IMR-90 (cell line): ENCODE measurements around the gene PSMG4. TPM values are rescaled to one million over a fixed set of nuclear protein-coding genes. Genes with fewer than 3 reads are reported as not detected.

Experiments
- ATAC-seq: fragments of 200-7000 bp; cut with Tn5 transposase; 2 replicates; pipeline ENCODE4 v1.9.1; 2020; ENCODE audit warnings: low read depth, mild to moderate bottlenecking, moderate library complexity
- BruUV-seq: library from RNA; stranded (reverse); fragments of 400-500 nt; replicated peaks from 2 replicates; lab custom pipeline; 2021; lab: Mats Ljungman, UMichigan
- CTCF ChIA-PET: fragments of 300-600 bp; formaldehyde crosslinking; extraction: SDS; loops from one replicate; lab custom pipeline; 2021; ENCODE audit warnings: antibody characterized with exemption; lab: Yijun Ruan, JAX
- POLR2A ChIA-PET: fragments of 300-600 bp; sonication (Branson Sonifier 250); formaldehyde crosslinking; loops from one replicate; lab custom pipeline; 2022; ENCODE audit warnings: antibody characterized with exemption; ENCODE audit not compliant: unreplicated experiment; lab: Charles Lee
- DNase-seq: peaks from one replicate; pipeline ENCODE4 v3.0.0; 2013
- H2AFZ ChIP-seq: replicated peaks from 2 replicates; pipeline ENCODE3; 2013; ENCODE audit warnings: low read length, mild to moderate bottlenecking; ENCODE audit not compliant: poor library complexity
- H2AK5ac ChIP-seq: 2 replicates; pipeline ENCODE4 v1.6.1; 2013; ENCODE audit warnings: low read depth, low read length, inconsistent platforms
- H2AK9ac ChIP-seq: replicated peaks from 2 replicates; pipeline ENCODE3; 2013; ENCODE audit warnings: mild to moderate bottlenecking, low read depth, low read length, moderate library complexity; ENCODE audit not compliant: poor library complexity
- H2BK120ac ChIP-seq: 2 replicates; pipeline ENCODE4 v1.6.1; 2013; ENCODE audit warnings: low read depth, low read length, inconsistent platforms
- H2BK15ac ChIP-seq: 3 replicates; pipeline ENCODE4 v1.6.1; 2013; ENCODE audit warnings: low read depth, low read length, inconsistent platforms
- H2BK20ac ChIP-seq: 2 replicates; pipeline ENCODE4 v1.6.1; 2013; ENCODE audit warnings: low read depth, mild to moderate bottlenecking, inconsistent platforms, low read length, moderate library complexity
- H2BK5ac ChIP-seq: 2 replicates; pipeline ENCODE4 v1.6.1; 2013; ENCODE audit warnings: mild to moderate bottlenecking, low read depth, low read length, inconsistent platforms; ENCODE audit not compliant: poor library complexity, severe bottlenecking
- H3K14ac ChIP-seq: replicated peaks from 2 replicates; pipeline ENCODE4 v1.6.1; 2013; ENCODE audit warnings: low read depth, low read length, inconsistent platforms
- H3K18ac ChIP-seq: 2 replicates; pipeline ENCODE4 v1.6.1; 2013; ENCODE audit warnings: low read depth, low read length, control low read depth
- H3K23ac ChIP-seq: 2 replicates; pipeline ENCODE4 v1.6.1; 2013; ENCODE audit warnings: low read depth, low read length, inconsistent platforms
- H3K27ac ChIP-seq: 2 replicates; pipeline ENCODE4 v1.5.1; 2013; ENCODE audit warnings: mild to moderate bottlenecking, control low read depth, low read length; ENCODE audit not compliant: insufficient read depth
- H3K27me3 ChIP-seq: 2 replicates; pipeline ENCODE4 v1.6.1; 2013; ENCODE audit warnings: low read length; ENCODE audit not compliant: control insufficient read depth, insufficient read depth
- H3K36me3 ChIP-seq: 2 replicates; pipeline ENCODE4 v1.6.1; 2013; ENCODE audit warnings: low read length, mixed read lengths; ENCODE audit not compliant: control insufficient read depth, insufficient read depth
- H3K4ac ChIP-seq: 2 replicates; pipeline ENCODE4 v1.6.1; 2013; ENCODE audit warnings: low read depth, low read length, inconsistent platforms
- H3K4me1 ChIP-seq: 2 replicates; pipeline ENCODE4 v1.6.1; 2013; ENCODE audit warnings: low read length, mixed read lengths; ENCODE audit not compliant: control insufficient read depth, insufficient read depth
- H3K4me2 ChIP-seq: 2 replicates; pipeline ENCODE4 v1.6.1; 2013; ENCODE audit warnings: low read depth, mild to moderate bottlenecking, control low read depth, low read length, moderate library complexity
- H3K4me3 ChIP-seq: 2 replicates; pipeline ENCODE4 v1.5.1; 2013; ENCODE audit warnings: low read depth, mild to moderate bottlenecking, control low read depth, low read length, moderate library complexity; ENCODE audit not compliant: insufficient read depth
- H3K56ac ChIP-seq: 2 replicates; pipeline ENCODE4 v1.6.1; 2013; ENCODE audit warnings: low read length, inconsistent platforms; ENCODE audit not compliant: insufficient read depth; ENCODE audit errors: extremely low read depth
- H3K79me1 ChIP-seq, 2 experiments: 2 replicates each; pipeline ENCODE4 v1.6.1; 2013; ENCODE audit warnings: low read length in 2 of 2, inconsistent platforms in 1 of 2, low read depth in 1 of 2
- H3K9ac ChIP-seq: 2 replicates; pipeline ENCODE4 v1.6.1; 2013; ENCODE audit warnings: low read depth, low read length, control low read depth
- H3K9me1 ChIP-seq: 2 replicates; pipeline ENCODE4 v1.6.1; 2013; ENCODE audit warnings: low read length, inconsistent platforms; ENCODE audit not compliant: insufficient read depth
- H3K9me3 ChIP-seq: 2 replicates; pipeline ENCODE4 v1.6.1; 2013; ENCODE audit warnings: low read length; ENCODE audit not compliant: control insufficient read depth, insufficient read depth
- H4K20me1 ChIP-seq: 2 replicates; pipeline ENCODE4 v1.6.1; 2013; ENCODE audit warnings: low read length, inconsistent platforms; ENCODE audit not compliant: insufficient read depth
- H4K5ac ChIP-seq: 2 replicates; pipeline ENCODE4 v1.6.1; 2013; ENCODE audit warnings: mild to moderate bottlenecking, low read depth, low read length, control low read depth
- H4K8ac ChIP-seq, 2 experiments: 2 replicates each; pipeline ENCODE4 v1.6.1; 2013; ENCODE audit warnings: low read depth in 2 of 2, low read length in 2 of 2, control low read depth in 1 of 2, inconsistent platforms in 1 of 2
- H4K91ac ChIP-seq: 2 replicates; pipeline ENCODE4 v1.6.1; 2013; ENCODE audit warnings: low read depth, low read length, inconsistent platforms; ENCODE audit not compliant: insufficient read depth
- BHLHE40 ChIP-seq: fragments of 150-350 bp; IDR thresholded peaks from 2 replicates; pipeline ENCODE4 v1.6.1; 2016; ENCODE audit warnings: mild to moderate bottlenecking, low read depth, low read length
- MAFK ChIP-seq: IDR thresholded peaks from 2 replicates; pipeline ENCODE4 v1.6.1; 2012; ENCODE audit warnings: low read depth, low read length, improper control_type of control experiment
- MXI1 ChIP-seq: IDR thresholded peaks from 2 replicates; pipeline ENCODE4 v1.6.1; 2012; ENCODE audit warnings: low read depth, mild to moderate bottlenecking, low read length, moderate library complexity, borderline replicate concordance
- RAD21 ChIP-seq: IDR thresholded peaks from 2 replicates; pipeline ENCODE4 v1.6.1; 2012; ENCODE audit warnings: low read length, improper control_type of control experiment
- RFX5 ChIP-seq: IDR thresholded peaks from 2 replicates; pipeline ENCODE4 v1.8.0; 2012; ENCODE audit warnings: low read depth, mild to moderate bottlenecking, low read length, moderate library complexity
- USF2 ChIP-seq: fragments of 150-350 bp; IDR thresholded peaks from 2 replicates; pipeline ENCODE4 v1.6.1; 2017; ENCODE audit warnings: mild to moderate bottlenecking, antibody characterized with exemption, low read length, low read depth
- WGBS, 2 experiments: methylation state at CpG; one replicate each; pipeline versions ENCODE4 v1.1.5 to v1.1.7; 2013; ENCODE audit warnings: missing lambda C conversion rate in 2 of 2; ENCODE audit not compliant: insufficient read length in 1 of 2; ENCODE audit errors: extremely low coverage in 2 of 2; 5-methylcytosine and 5-hydroxymethylcytosine counted together
- dilution Hi-C: fragments of 300-500 bp; cut with HindIII; formaldehyde crosslinking; loops from one replicate; pipeline ENCODE4 v1.14.3; 2018; ENCODE audit warnings: low sequenced_read_pairs; ENCODE audit not compliant: unreplicated experiment
- in situ Hi-C: fragments of 300-500 bp; cut with MboI; formaldehyde crosslinking; loops from 3 replicates; pipeline ENCODE4 v1.14.3; 2019; ENCODE audit warnings: low sequenced_read_pairs, inconsistent platforms, mixed read lengths
- intact Hi-C: fragments of 100-400 bp; cut with micrococcal nuclease; formaldehyde crosslinking; loops from 2 replicates; pipeline ENCODE4 v1.10.0; 2022
- polyA plus RNA-seq, 3 experiments: library from polyadenylated mRNA; depleted of rRNA; stranded (reverse); fragments of >200 nt; gene quantifications; 2 replicates each; pipeline ENCODE4 v1.2.3, GENCODE V29; 2012; ENCODE audit warnings: low replicate concordance in 1 of 3
- total RNA-seq: library from RNA; depleted of rRNA; stranded (reverse); fragments of >200 nt; gene quantifications from 2 replicates; pipeline ENCODE4 v1.2.3, GENCODE V29; 2012

Gene PSMG4
- total and polyA plus RNA-seq, 2 of the 4 experiments (the other 2 are of a cell fraction), result 5.6 to 13.4 TPM

- WGBS, 2 experiments, result no CpG with 5 or more reads among the region's 2 CpGs
- Histone ChIP-seq H3K18ac (no peak overlapping the region), H3K9me1 (0 out of 2 replicates have a peak, but pooled peaks cover 3% of the 10 kb centered on the region), H3K9ac (no peak overlapping the region), H2AK9ac (no peak overlapping the region), H3K27ac (no peak overlapping the region), H3K23ac (no peak overlapping the region), H2AFZ (no peak overlapping the region), H3K36me3 (no peaks in the 10 kb centered on the region), H3K4ac (no peak overlapping the region), H2AK5ac (no peak overlapping the region), H3K4me3 (no peak overlapping the region), H3K79me1 (no peaks in the 10 kb centered on the region), H2BK20ac (no peak overlapping the region), H3K4me1 (peaks cover 3% of the 10 kb centered on the region; the same call in 1 of the 2 replicates), H2BK120ac (no peak overlapping the region), H4K5ac (no peak overlapping the region), H2BK15ac (no peak overlapping the region), H4K91ac (no peak overlapping the region), H3K27me3 (peaks cover 8% of the 10 kb centered on the region), H4K8ac (no peak overlapping the region), H3K4me2 (no peak overlapping the region), H3K56ac (no peak overlapping the region), H2BK5ac (no peak overlapping the region), H3K14ac (no peak overlapping the region), H3K9me3 (no peaks in the 10 kb centered on the region), H4K20me1 (no peaks in the 10 kb centered on the region)
- BruUV-seq, result no TSS peak
- ATAC-seq, result no peak
- TF ChIP-seq USF2 (no peak), RAD21 (no peak), BHLHE40 (no peak), MXI1 (no peak), RFX5 (no peak), MAFK (no peak)
- POLR2A ChIA-PET, result interaction anchor here (0.6 kb wide), 1 partner anchor 12 kb away, joined by 3 read pairs; no protein-coding TSS in a partner anchor
- intact Hi-C loops, result no loop called here
- CTCF ChIA-PET, result interaction anchor here (1.4 kb wide), 1 partner anchor 16 kb away, joined by 3 read pairs; no protein-coding TSS in a partner anchor
- in situ Hi-C loops, result no loop called here
- no peak for DNase-seq
- dilution Hi-C loops, result no loop called here
These were observed 23.3 kb upstream of the PSMG4 start for GRCh38 chr6:3235486-3235885.
